ENCODE measurements around the gene LGALS1. TPM values are rescaled to one million over a fixed set of nuclear protein-coding genes. Genes with fewer than 3 reads are reported as not detected.
A peak's percentile ranks its signal among the peaks of the same experiment; 100 is the strongest.

Gene LGALS1
- total RNA-seq, 1 donor from 2014 or later: 1,816 TPM

GRCh38 chr22:37678372-37678771, 2.9 kb downstream of the LGALS1 start:
- H3K36me3 ChIP-seq (ENCODE audit: control insufficient read depth, insufficient read depth, low read length): peaks cover 7% of the 10 kb centered on the region
- H3K27me3 ChIP-seq (ENCODE audit: control insufficient read depth, insufficient read depth, low read length): no peaks in the 10 kb centered on the region
- FAIRE-seq (no peak), DNase-seq (ENCODE audit: low read depth) (no peak)
- TF ChIP-seq CTCF (IDR thresholded peaks at IDR 0.05; ENCODE audit: insufficient read depth, low read length, severe bottlenecking): no peak
- H3K4me3 ChIP-seq (ENCODE audit: low read depth, low read length): no peak overlapping the region

GRCh38 chr22:37679670-37680069, 4.2 kb downstream of the LGALS1 start:
- TF ChIP-seq CTCF (IDR thresholded peaks at IDR 0.05; ENCODE audit: insufficient read depth, low read length, severe bottlenecking): no peak

GRCh38 chr22:37680191-37680851, 4.9 kb downstream of the LGALS1 start:
- DNase-seq (ENCODE audit: low read depth) (no peak), FAIRE-seq (no peak)
- Histone ChIP-seq H3K27me3 (ENCODE audit: control insufficient read depth, insufficient read depth, low read length) (no peaks in the 10 kb centered on the region), H3K36me3 (ENCODE audit: control insufficient read depth, insufficient read depth, low read length) (peaks cover 7% of the 10 kb centered on the region), H3K4me3 (ENCODE audit: low read depth, low read length) (no peak overlapping the region)
- TF ChIP-seq CTCF (IDR thresholded peaks at IDR 0.05; ENCODE audit: insufficient read depth, low read length, severe bottlenecking): no peak

More at GRCh38 chr22:37679670-37680069, 4.2 kb downstream of the LGALS1 start:
- FAIRE-seq (no peak), DNase-seq (ENCODE audit: low read depth) (no peak)
- no peak overlapping the region for H3K4me3 ChIP-seq (ENCODE audit: low read depth, low read length)
- no peaks in the 10 kb centered on the region for H3K27me3 ChIP-seq (ENCODE audit: control insufficient read depth, insufficient read depth, low read length)
- peaks cover 7% of the 10 kb centered on the region for H3K36me3 ChIP-seq (ENCODE audit: control insufficient read depth, insufficient read depth, low read length)

- Histone ChIP-seq H3K27me3 (ENCODE audit: control insufficient read depth, insufficient read depth, low read length) (no peaks in the 10 kb centered on the region), H3K4me3 (ENCODE audit: low read depth, low read length) (no peak overlapping the region), H3K36me3 (ENCODE audit: control insufficient read depth, insufficient read depth, low read length) (peaks cover 7% of the 10 kb centered on the region)
- no peak for TF ChIP-seq CTCF (IDR thresholded peaks at IDR 0.05; ENCODE audit: insufficient read depth, low read length, severe bottlenecking)
- FAIRE-seq: no peak
- peak; percentile 41 for DNase-seq (ENCODE audit: low read depth)
Measured at GRCh38 chr22:37681001-37681424, 5.6 kb downstream of the LGALS1 start.

- DNase-seq (ENCODE audit: low read depth): peak; percentile 70
- peak; percentile 97 for TF ChIP-seq CTCF (IDR thresholded peaks at IDR 0.05; ENCODE audit: insufficient read depth, low read length, severe bottlenecking)
- no peaks in the 10 kb centered on the region for H3K27me3 ChIP-seq (ENCODE audit: control insufficient read depth, insufficient read depth, low read length)
- H3K36me3 ChIP-seq (ENCODE audit: control insufficient read depth, insufficient read depth, low read length): peaks cover 7% of the 10 kb centered on the region
- no peak overlapping the region for H3K4me3 ChIP-seq (ENCODE audit: low read depth, low read length)
- FAIRE-seq: no peak
Measured at GRCh38 chr22:37681556-37682049, 6.2 kb downstream of the LGALS1 start.
